GM19463 (cell line): ENCODE measurements around the gene CLIP2.
"Not testable (repeated sequence)": the region's sequence is repeated elsewhere in the genome, so short reads cannot be mapped to it uniquely, and the experiment has no call there.

Experiments
- ATAC-seq: cut with Tn5 transposase; IDR thresholded peaks from one replicate; pipeline ENCODE4 v1.9.1; 2021; ENCODE audit warnings: mild to moderate bottlenecking, moderate library complexity; ENCODE audit not compliant: unreplicated experiment

CLIP2 gene

DNA sequence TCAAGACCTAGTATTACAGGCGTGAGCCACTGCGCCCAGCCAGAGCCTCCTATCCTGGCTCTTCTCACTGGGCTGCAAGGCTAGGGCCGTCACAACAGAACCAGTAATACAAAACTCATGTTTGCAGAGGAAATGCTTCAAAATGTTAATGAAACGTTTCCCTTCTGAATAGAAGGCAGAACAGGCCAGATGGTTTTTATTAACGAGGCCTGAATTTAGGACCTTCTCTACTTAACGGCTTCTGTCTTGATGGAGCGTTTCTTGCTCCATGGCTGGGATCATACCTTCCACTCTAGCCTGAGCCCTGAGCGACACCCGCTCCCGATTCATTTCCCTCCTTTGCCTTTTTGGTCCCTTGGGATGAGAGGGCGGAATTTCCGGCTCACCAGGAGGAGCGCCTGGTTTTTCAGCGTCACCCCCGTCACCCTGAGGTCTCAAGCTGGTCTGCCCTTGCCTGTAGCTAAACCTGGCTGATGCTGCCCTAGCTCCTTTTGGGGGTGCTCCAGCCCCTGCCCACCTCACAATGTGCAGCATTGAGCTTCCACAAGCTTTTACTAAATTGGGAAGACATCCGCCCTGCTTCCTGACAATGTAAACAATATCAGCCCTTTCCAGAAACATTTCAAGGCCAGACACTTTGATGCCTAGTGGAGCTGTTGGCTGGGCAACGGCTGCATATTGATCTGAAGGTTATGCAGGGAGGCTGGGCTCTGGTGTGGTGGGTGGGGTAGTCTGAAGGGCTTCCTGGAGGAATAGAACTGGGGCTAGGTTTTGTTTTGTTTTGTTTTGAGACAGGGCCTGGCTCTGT, 5.2 kb downstream of the CLIP2 start:
- no peak for ATAC-seq

GRCh38 chr7:74297516-74298233, 8.5 kb downstream of the CLIP2 start:
- no peak for ATAC-seq

GRCh38 chr7:74299401-74299800, 10.2 kb downstream of the CLIP2 start:
- no peak for ATAC-seq

DNA sequence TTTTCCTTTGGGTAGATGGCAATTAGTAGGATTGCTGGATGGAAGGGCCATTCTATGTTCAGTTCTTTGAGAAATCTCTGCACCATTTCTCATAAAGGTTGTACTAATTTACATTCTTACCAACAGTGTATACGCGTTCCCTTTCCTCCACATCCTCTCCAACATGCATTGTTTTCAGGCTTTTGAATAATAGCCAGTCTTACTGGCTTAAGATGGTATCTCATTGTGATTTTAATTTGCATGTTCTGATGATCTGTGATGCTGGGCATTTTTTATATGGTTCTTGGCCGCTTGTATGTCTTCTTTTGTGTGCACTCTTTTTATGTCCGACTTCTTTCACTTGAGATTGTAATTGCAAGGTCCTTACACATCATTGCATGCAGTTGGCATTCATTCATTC, 11.7 kb downstream of the CLIP2 start:
- ATAC-seq, result no peak

- no peak for ATAC-seq
Observed at GRCh38 chr7:74302745-74303221, 13.6 kb downstream of the CLIP2 start.

GRCh38 chr7:74304550-74304949, 15.3 kb downstream of the CLIP2 start:
- no peak for ATAC-seq

DNA sequence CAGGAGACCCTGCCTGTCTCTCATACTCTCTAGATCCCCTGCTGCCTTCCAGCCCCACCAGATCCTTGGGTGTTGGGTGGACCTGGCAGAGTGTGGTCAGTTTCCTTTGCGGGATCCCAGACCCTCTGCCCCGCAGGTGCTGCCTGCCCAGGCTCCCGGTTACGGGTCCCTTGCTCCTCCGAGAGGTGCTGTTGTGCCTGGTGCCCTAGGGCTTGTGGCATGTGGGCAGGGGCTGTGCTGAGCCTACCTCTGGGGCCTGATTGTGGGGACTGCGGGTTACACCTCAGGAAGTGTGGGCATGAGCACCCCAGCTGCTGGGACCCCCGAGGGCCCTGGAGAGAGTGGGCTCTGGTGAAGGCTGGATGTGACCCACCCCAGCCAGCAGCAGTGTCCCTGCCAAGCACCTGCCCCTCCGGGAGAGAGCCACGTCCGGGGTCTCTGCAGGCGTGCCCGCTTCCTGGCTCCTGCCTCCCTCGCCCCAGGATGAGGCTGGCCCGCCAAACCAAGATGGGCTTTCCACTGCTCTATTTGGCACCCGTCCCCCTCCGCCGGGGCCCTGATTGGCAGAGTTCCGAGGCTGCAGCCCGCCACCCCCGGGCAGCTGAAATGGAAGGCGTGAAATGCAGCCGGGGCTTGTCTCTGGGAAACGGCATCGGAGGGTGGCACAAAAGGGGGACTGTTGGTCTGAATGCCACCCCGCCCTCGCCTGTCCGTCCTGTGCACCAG, 17.0 kb downstream of the CLIP2 start:
- ATAC-seq, result no peak

DNA sequence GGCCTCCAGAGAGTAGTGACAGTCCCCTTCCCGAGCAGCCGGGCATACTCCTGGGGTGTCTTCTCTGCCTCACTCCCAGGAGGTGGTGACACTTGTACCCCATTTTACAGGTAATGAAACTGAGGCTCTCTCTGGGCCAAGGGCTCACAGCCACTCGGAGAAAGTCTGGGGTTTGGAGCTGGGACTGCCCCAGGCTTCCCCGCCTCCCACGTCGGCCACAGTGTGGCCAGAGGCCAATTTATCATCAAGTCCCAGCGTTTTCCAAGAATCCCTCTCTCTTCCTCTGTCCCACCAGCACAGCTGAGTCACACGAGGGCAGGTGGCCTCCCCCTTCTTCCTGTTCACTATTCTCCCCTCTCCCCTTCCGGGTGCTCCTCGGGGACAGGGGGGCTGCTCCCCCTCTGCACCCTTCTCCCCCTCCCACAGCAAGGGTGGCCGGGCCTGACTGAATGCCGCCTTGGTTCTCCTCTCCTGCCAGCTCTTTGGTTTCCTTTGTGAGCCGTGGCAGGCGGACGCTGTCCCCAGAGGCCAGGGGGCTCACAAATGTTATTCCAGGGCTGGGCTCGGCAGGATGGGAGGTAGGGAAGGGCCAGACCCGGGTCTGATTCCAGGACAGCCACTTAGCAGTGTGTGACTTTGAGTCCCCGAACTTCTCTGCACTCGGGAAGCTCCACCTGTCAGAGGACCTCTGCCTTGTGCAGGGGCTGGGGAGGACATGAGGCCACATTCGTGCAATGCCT, 17.7 kb downstream of the CLIP2 start:
- no peak for ATAC-seq

- no peak for ATAC-seq
Observed at GRCh38 chr7:74307738-74308505, 18.7 kb downstream of the CLIP2 start.

GRCh38 chr7:74309181-74309580, 20.0 kb downstream of the CLIP2 start:
- ATAC-seq, result no peak

DNA sequence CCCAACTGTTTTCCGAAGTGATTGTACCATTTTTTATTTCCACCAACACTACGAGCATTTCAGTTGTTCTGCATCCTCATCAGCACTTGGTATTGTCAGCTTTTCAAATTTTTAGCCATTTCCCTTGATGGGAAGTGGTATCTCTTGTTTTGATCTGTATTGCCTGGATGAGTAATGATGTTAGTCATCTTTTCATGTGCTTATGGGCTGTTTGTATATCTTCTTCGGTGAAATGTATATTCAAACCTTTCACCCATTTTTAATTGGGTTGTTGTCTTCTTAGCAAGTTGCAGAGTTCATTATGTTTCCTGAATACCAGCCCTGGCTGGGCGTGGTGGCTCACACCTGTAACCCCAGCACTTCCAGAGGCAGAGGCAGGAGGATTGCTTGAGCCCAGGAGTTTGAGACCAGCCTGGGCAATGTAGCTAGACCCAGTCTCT, 22.1 kb downstream of the CLIP2 start:
- no peak for ATAC-seq

DNA sequence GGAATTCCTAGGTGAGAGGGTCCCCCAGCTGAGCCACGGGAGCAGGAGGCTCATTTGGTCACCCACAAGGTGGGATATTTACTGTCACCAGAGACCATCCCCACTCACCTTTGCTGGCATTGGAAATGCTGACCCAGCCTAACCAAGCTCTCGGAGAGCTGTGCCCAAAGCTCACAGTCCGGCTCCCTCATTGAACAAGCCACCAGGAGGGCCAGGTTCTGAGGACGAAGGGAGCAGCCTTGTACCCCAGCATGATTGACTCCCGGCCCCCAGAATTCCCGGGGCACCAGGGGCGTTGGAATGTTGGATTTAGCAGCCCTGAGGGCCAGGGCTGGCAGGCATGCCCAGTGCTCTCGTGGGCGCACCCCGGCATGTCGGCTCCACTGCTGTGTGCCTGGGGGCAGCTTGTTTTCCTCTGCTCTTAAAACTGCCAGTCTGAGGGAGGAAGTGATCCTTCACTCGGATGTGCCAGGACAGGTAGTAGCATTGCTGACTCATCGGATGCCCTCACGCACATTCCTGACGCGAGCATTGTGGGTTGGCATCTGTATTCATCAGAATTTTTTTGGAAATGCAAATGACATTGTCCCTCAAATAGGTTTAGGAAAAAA, 23.3 kb downstream of the CLIP2 start:
- ATAC-seq, result no peak

DNA sequence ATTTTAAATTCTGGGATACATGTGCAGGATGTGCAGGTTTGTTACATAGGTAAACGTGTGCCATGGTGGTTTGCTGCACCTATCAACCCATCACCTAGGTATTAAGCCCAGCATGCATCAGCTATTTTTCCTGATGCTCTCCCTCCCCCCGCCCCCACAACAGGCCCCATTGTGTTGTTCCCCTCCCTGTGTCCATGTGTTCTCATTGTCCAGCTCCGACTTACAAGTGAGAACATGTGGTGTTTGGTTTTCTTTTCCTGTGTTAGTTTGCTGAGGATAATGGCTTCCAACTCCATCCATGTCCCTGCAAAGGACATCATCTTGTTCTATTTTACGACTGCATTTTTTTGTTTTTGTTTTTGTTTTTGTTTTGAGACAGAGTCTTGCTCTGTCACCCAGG, 26.7 kb downstream of the CLIP2 start:
- not testable (repeated sequence) for ATAC-seq

GRCh38 chr7:74317146-74317782, 28.1 kb downstream of the CLIP2 start:
- no peak for ATAC-seq

DNA sequence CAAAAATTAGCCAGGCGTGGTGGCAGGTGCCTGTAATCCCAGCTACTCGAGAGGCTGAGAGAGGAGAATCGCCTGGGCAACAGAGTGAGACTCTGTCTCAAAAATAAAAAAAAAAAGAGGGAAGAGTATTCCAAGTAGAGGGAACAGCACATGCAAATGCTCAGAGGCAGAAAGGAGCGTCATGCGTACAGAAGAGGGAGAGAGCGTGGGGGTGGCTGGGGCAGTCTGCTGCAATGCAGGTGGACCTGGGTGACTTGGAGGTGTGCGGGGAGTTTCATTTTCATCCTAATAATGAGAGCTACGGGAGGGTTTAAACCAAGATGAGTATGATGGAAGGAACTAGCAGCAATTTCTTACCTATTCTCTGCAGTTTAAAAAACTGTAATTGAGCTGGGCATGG, 28.8 kb downstream of the CLIP2 start:
- ATAC-seq, result no peak

DNA sequence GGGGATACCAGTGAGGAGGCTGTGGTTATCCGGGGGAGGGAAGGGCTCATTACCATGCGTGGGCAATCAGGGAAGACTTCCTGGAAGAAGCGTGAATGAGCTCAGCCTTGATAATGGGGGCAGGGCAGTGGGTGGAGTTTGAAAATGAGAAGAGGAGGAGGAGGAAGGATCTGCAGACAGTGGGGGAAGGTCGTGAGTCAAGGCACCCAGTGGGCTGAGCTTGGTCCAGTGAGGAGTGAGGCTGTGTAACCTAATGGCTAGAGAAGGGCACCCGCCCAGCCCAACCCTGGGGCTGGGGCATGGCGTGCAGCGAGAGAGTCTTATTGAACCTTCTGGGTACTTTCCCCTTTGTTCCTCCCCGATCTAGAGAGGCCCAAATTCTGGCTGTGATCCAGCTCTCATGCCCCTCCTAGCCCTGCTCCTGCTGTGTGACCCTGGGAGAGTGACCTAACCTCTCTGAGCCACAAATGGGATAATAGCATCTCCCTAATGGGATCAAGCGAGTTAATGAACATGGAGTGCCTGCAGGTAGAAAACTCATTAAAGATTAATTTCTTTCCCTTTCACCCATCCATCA, 31.5 kb downstream of the CLIP2 start:
- ATAC-seq, result no peak

GRCh38 chr7:74322892-74323291, 33.7 kb downstream of the CLIP2 start:
- not testable (repeated sequence) for ATAC-seq

GRCh38 chr7:74324531-74325209, 35.5 kb downstream of the CLIP2 start:
- no peak for ATAC-seq
